Osteoblast (primary cell): ENCODE results near the gene ZSCAN10. TPM values are rescaled to one million over a fixed set of nuclear protein-coding genes. Genes with fewer than 3 reads are reported as not detected.

Experiments used
- DNase-seq: peaks from one replicate; pipeline ENCODE4 v3.0.0; 2011; ENCODE audit warnings: low spot score, mixed read lengths; ENCODE audit not compliant: insufficient read length; ENCODE audit errors: missing footprints
- H2AFZ ChIP-seq: 2 replicates; pipeline ENCODE4 v1.6.0; 2011; ENCODE audit warnings: mild to moderate bottlenecking, low read length
- H3K27ac ChIP-seq: 2 replicates; pipeline ENCODE4 v1.5.1; 2011; ENCODE audit warnings: mild to moderate bottlenecking, low read depth, low read length, moderate library complexity
- H3K27me3 ChIP-seq: 2 replicates; pipeline ENCODE4 v1.6.0; 2012; ENCODE audit warnings: mild to moderate bottlenecking, control low read depth, inconsistent platforms, low read length, moderate library complexity; ENCODE audit not compliant: insufficient read depth
- H3K36me3 ChIP-seq: 2 replicates; pipeline ENCODE4 v1.5.1; 2011; ENCODE audit warnings: mild to moderate bottlenecking, low read length, control low read depth, moderate library complexity; ENCODE audit not compliant: insufficient read depth
- H3K4me1 ChIP-seq: 2 replicates; pipeline ENCODE4 v1.5.1; 2011; ENCODE audit warnings: mild to moderate bottlenecking, low read length, control low read depth, moderate library complexity; ENCODE audit not compliant: insufficient read depth
- H3K4me2 ChIP-seq: 2 replicates; pipeline ENCODE4 v1.6.0; 2011; ENCODE audit warnings: mild to moderate bottlenecking, low read length; ENCODE audit not compliant: insufficient read depth
- H3K4me3 ChIP-seq: fragments of 200-600 bp; sonication (generic); 3 replicates; pipeline ENCODE4 v1.5.1; 2012; ENCODE audit warnings: mild to moderate bottlenecking, low read length, inconsistent platforms; ENCODE audit not compliant: insufficient read depth
- H3K79me2 ChIP-seq: 2 replicates; pipeline ENCODE4 v1.6.0; 2012; ENCODE audit warnings: mild to moderate bottlenecking, low read length, control low read depth, inconsistent platforms; ENCODE audit not compliant: insufficient read depth
- H3K9me3 ChIP-seq: 2 replicates; pipeline ENCODE4 v1.5.1; 2011; ENCODE audit warnings: low read depth, low read length, control low read depth
- H4K20me1 ChIP-seq: 2 replicates; pipeline ENCODE4 v1.6.0; 2012; ENCODE audit warnings: mild to moderate bottlenecking, low read length, control low read depth; ENCODE audit not compliant: insufficient read depth
- total RNA-seq: library from RNA; depleted of rRNA; stranded (reverse); fragments of >200 nt; gene quantifications from 2 replicates; pipeline ENCODE4 v1.2.3, GENCODE V29; 2012
- TF ChIP-seq, protein P1 (sequence below): IDR thresholded peaks from 2 replicates; pipeline ENCODE4 v1.5.1; 2011; ENCODE audit warnings: mild to moderate bottlenecking, low read depth, low read length, moderate library complexity; ENCODE audit errors: extremely low read depth

Gene ZSCAN10
- total RNA-seq, 1 donor = not detected

DNA sequence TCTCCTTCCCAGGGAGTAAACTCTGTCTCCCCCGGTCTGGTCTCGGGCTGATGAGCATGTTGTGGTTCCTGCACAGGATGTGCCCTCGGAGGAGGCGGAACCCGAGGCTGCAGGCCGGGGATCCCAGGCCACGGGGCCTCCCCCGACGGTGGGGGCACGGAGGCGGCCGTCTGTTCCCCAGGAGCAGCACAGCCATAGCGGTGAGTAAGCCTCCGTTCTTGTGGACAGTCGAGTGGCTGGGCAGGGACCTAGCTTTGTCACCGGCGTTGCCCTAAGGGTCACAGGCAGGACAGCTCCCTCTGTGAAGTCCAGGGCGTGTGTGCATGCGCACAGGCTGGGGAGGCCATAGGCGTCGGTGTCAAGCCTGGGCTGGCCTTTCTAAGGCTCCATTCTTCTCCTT, 39.2 kb upstream of the ZSCAN10 start:
- Histone ChIP-seq H3K9me3 (no peaks in the 10 kb centered on the region), H4K20me1 (peaks cover 2% of the 10 kb centered on the region), H3K4me3 (no peak overlapping the region), H3K27me3 (no peaks in the 10 kb centered on the region), H3K27ac (no peak overlapping the region), H2AFZ (no peak overlapping the region), H3K4me2 (no peak overlapping the region), H3K36me3 (peaks cover 11% of the 10 kb centered on the region), H3K4me1 (peaks cover 14% of the 10 kb centered on the region), H3K79me2 (peaks cover 28% of the 10 kb centered on the region)
- TF ChIP-seq, protein P1, sequence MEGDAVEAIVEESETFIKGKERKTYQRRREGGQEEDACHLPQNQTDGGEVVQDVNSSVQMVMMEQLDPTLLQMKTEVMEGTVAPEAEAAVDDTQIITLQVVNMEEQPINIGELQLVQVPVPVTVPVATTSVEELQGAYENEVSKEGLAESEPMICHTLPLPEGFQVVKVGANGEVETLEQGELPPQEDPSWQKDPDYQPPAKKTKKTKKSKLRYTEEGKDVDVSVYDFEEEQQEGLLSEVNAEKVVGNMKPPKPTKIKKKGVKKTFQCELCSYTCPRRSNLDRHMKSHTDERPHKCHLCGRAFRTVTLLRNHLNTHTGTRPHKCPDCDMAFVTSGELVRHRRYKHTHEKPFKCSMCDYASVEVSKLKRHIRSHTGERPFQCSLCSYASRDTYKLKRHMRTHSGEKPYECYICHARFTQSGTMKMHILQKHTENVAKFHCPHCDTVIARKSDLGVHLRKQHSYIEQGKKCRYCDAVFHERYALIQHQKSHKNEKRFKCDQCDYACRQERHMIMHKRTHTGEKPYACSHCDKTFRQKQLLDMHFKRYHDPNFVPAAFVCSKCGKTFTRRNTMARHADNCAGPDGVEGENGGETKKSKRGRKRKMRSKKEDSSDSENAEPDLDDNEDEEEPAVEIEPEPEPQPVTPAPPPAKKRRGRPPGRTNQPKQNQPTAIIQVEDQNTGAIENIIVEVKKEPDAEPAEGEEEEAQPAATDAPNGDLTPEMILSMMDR = no peak
- peak; percentile 48 for DNase-seq

DNA sequence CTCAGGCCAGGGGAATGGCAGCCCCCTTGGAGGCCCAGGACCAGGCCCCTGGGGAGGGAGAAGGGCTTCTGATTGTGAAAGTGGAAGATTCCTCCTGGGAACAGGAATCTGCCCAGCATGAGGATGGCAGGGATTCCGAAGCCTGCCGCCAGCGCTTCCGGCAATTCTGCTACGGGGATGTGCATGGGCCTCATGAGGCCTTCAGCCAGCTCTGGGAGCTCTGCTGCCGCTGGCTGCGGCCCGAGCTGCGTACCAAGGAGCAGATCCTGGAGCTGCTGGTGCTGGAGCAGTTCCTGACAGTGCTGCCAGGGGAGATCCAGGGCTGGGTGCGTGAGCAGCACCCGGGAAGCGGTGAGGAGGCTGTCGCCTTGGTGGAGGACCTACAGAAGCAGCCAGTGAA, 38.2 kb upstream of the ZSCAN10 start:
- H3K4me2 ChIP-seq = no peak overlapping the region
- H3K9me3 ChIP-seq = no peaks in the 10 kb centered on the region
- peaks cover 14% of the 10 kb centered on the region for H3K4me1 ChIP-seq
- no peak overlapping the region for H3K4me3 ChIP-seq
- H3K79me2 ChIP-seq = peaks cover 38% of the 10 kb centered on the region
- no peaks in the 10 kb centered on the region for H3K27me3 ChIP-seq
- peaks cover 5% of the 10 kb centered on the region for H3K36me3 ChIP-seq
- TF ChIP-seq, protein P1 = no peak
- DNase-seq = peak; percentile 13
- peaks cover 8% of the 10 kb centered on the region for H4K20me1 ChIP-seq
- no peak overlapping the region for H3K27ac ChIP-seq
- H2AFZ ChIP-seq = no peak overlapping the region

DNA sequence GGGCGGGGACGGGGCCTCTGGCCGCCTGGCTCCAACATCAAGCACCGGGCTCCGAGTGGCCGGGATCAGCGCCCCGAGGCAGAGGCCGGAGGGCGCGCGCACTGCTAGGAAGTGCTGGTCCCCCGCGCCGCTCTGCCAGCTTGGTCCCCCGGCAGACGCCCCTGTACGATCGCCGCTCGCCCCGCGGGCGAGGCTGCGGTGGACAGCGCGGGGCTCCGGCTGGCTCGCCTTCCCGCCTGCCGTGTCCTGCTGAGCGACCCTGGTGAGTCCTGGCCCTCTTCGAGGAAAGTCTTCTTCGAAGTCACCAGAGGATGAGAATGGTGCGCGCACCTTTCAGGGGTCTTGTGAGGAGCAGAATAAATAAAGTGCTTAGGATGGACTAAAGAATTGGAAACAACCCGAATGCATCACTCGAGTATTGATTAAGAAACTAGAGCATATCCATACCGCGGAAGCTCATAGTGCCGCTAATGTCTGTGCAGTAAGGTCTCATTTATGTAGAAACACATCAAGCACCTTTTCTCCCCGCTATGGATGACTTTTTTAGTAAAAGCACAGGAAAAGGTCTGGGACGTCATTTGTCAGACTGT, 36.1 kb upstream of the ZSCAN10 start:
- H3K27ac ChIP-seq = peak overlapping the region; percentile 41
- peak; percentile 62 for DNase-seq
- H3K79me2 ChIP-seq = peaks cover 44% of the 10 kb centered on the region

More for the DNA sequence above, 36.1 kb upstream of the ZSCAN10 start:
- Histone ChIP-seq H3K27me3 (no peaks in the 10 kb centered on the region), H2AFZ (peak overlapping the region; percentile 62), H3K4me3 (peak overlapping the region; percentile 76), H3K4me2 (peak overlapping the region; percentile 87), H3K4me1 (peaks cover 14% of the 10 kb centered on the region), H4K20me1 (peaks cover 8% of the 10 kb centered on the region), H3K9me3 (no peaks in the 10 kb centered on the region), H3K36me3 (peaks cover 13% of the 10 kb centered on the region)
- TF ChIP-seq, protein P1 = no peak
